Suppressor macrophage (primary cell): ENCODE data around the gene BICDL2.

Experiments
- DNase-seq, 4 experiments: peaks; one replicate each; pipeline ENCODE4 v3.0.0-alpha.2; 2020 to 2022

Gene BICDL2

DNA sequence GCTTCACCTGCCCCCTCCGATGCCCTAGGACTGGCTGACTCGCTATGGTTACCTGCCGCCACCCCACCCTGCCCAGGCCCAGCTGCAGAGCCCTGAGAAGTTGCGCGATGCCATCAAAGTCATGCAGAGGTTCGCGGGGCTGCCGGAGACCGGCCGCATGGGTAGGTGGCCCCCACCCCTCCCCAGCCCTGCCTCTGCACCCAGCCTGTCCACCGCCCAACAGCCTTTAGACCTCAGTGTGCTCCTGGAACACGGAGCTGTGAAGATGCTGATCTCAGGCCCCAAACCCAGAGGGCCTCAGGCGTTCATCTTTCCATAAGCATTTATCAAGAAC lies 10.6 kb upstream of the BICDL2 start:
- no peak for DNase-seq

DNA sequence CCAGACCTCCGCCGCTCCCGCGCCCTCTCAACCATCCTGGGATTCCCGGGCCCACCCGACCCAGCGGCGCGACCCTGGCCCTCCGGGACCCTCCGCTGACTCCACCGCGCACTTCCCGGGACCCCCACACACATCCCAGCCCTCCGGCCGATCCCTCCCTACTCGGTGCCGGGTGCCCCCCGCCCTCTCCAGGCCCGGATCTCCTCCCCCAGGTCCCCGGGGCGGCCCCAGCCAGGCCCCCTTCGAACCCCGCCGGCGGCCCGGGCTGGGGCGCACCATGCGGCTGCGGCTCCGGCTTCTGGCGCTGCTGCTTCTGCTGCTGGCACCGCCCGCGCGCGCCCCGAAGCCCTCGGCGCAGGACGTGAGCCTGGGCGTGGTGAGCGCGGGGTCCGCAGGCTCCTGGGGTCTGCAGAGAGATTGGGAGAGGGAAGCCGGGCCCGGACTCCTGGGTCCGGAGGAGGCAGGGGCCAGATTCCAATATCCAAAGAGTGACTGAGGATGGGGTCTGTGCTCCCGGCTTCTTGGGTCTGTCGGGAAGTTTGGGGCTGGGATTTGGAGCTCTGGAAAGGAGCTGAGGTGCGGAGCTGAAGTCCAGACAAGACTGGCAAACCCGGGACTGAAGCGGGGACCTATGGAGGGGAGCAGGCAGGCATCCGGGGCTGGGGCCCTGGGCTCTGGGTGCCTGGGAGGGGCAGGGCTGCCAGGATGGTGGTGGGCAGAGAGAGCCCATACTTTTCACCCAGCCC lies 10.1 kb upstream of the BICDL2 start:
- DNase-seq: peak in 1 of 4 experiments; percentile 49

DNA sequence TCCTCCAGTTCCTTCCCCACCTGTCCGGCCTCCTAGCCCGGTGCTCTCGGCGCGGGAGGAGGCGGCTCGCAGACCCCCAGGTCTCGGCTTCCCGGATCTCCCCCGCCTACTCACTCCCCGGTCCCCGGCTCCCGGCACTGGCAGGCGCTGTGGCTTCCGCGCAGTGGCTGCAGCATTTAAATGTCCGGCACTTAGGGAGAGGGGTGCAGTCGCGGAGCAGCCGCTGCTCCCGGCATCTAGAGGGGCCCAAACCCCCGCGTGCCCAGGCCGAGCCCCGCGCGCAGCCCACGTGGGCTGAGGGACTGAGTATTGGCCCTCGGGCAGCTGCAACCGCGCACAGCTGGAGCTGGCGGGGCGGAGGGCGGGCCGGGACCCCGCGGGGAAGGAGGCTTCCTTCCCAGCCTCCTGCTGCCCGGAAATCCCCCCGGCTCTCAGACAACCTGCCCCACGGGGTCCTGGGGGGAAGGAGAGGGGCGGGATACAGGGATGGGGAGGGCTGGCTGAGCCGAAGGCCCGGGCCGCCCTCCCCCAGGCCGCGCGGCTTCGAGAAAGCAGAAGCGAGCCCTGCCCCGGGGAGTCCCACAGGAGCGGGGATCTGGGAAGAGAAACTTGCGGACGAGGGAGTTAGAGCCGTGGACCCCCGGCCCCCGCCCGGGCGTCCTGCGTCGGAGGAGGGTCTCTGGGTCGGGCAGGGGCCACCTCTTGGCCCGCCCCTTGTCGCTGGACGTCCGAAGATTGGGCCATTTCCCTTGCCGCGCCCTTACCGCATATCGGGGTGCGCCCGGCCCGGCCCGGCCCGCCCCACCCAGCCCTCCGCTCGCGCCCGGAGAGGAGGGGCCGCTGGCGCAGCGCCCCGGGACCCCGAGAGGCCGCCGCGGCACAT lies 9.3 kb upstream of the BICDL2 start, which contains the start of gene MMP25:
Gene MMP25, plus strand, starts transcription at position 804 of the 883 bp plus-strand sequence. CDS start 357 bp downstream, outside the sequence.
- peak; percentile 59 to 88 (median 79) for DNase-seq

DNA sequence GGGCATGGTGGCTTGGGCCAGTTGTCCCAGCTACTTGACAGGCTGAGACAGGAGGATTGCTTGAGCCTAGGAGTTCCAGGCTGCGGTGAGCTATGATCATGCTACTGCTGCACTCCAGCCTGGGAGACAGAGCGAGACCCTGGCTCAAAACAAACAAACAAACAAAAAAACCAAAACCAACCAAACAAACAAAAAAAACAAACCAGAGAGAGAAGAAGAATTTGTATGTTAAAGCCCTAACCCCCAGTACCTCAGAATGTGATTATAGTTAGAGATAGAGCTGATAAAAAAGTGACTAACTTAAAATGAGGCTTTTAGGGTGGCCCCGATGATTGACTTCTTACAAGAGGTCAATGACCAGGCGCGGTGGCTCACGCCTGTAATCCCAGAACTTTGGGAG lies 8.0 kb upstream of the BICDL2 start:
- no peak for DNase-seq

DNA sequence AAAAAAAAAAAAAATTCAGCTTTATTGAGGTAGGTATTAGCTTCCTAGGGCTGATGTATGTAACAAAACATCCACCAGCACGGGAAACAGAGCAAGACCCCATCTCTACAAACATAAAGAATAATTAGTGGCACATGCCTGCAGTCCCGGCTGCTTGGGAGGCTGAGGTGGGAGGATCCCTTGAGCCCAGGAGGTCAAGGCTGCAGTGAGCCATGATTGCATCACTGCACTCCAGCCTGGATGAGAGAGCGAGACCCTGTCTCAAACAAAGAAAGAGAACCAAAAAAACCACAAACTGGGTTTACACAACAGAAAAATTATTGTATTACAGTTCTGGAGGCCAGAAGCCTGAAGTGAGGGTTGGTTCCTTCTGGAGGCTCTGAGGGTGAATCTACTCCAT lies 5.6 kb upstream of the BICDL2 start:
- DNase-seq: no peak

DNA sequence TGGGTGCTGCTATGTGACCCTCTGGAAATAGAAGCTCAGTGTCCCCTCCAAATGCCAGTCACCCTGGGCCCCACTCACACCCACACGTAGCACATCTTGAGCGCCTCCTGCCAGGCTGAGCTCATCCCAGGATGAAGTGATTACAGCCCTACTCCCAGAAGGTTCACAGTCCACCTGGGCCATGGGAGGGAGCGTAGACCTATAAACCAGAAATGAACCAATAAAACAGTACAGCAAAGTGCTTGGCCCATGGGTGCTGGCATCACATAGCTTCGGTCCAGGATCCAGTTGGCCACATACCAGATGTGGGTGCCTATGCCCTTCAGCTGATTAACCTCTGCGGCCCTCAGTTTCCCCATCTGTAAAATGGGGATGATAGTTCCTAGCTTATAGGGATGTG lies 2.2 kb upstream of the BICDL2 start:
- DNase-seq: no peak

DNA sequence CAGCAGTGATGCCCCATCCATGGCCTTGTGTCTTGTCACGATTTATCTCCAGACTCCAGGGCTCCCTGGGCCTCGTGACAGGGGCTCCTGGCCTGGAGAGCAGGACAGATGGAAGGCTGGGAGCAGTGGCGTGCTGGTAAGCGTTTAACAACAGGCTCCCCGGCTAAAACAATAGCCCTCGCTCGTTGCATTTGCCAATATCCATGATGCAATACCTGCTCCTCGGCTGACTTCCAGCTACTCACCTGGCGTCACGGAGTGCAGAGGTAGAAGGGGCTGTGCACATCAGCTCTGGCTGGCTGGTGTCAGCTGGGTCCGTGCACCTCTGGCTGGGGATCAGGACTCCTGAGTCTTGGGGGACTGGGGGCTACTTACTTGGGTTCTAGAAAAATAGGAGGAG lies 1.5 kb upstream of the BICDL2 start:
- DNase-seq: no peak

DNA sequence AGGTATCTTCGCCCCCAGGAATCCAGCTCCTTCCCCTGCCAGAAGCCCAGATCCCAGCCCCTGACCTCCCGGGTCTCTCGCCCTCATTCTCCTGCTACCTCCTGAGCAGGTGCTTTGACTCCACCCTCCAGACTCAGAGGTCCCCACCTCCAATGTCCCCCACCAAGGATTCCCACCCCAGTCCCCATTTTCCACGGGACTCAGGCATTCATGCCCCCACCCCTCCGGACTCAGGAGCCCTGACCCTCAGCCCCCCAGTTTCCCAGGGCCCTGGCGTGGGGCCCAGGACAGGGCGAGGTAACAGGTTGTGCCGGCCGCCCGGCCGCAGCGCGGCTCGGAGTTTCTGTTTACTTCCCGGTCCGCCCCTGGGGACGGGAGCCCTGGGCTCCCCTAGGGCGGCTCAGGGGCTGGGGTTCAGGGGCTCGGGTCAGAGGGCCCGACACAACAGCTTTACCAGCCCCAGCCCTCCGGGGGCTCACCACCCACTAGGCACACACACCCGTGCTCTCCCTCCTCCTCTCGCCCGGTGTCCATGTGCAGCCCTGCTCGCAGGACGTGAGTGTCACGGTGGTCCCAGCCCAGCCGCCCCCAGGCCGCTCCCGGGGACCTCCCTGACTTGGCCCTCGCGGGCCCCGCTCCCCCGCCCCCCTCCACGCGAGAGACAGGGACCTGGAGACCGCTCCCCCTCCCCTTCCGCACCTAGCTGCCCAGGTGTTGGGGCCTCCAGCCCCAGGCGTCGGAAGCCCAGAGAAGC lies 595 bp downstream of the BICDL2 start:
- peak in 1 of 4 experiments; percentile 48 for DNase-seq

DNA sequence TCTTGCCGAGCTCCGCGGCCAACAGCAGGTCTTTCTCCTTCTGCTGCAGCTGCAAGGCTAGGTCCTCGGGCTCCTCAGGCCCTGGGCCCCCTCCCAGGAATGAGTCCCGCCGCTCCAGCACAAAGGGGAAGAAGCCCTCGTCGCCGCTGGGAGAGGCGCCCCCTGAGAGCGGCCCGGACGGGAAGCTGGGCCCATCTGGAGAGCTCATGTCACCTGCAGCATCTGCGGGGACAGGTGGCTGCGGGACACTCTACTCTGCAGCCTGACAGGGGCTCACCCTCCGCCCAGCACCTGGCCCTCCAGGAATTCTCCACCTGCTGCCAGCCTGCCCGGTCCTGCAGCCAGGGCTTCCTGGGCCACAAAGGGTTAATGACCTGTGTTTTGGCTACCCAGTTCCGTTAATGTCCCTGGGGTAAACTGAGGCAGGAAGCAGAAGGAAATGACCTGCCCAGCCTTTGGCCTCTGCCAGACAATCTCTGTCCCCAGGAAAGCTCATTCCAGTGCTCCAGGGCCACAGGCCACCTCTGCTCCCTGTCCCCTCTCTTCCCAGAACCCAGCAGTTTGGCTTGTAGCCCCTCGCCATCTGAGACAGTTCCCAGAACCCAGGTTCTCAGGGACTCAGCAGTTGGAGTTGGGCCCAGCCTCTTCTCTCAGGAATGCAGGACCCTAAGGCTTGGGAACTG lies 1.3 kb downstream of the BICDL2 start:
- DNase-seq: no peak

DNA sequence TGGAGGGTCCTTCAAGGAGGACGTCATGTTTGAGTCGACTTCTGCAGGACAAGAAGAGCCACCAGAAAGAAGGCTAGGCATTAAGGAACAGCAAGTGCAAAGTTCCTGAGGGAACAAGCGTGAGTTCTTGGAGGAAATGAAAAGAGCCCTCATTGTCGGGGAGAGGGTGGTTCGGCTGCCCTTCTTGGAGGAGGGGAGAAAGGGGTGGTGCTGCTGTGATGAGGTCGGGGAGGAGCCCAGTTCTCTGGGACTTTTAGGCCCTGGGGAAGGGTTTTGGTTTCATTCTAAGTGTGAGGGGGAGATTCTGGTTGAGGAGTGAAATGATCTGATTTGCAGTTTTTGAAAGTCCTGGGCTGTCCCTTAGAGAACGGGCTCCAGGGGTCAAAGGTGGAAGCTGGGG lies 4.1 kb downstream of the BICDL2 start:
- peak in 2 of 4 experiments; percentile 29 to 30 for DNase-seq

DNA sequence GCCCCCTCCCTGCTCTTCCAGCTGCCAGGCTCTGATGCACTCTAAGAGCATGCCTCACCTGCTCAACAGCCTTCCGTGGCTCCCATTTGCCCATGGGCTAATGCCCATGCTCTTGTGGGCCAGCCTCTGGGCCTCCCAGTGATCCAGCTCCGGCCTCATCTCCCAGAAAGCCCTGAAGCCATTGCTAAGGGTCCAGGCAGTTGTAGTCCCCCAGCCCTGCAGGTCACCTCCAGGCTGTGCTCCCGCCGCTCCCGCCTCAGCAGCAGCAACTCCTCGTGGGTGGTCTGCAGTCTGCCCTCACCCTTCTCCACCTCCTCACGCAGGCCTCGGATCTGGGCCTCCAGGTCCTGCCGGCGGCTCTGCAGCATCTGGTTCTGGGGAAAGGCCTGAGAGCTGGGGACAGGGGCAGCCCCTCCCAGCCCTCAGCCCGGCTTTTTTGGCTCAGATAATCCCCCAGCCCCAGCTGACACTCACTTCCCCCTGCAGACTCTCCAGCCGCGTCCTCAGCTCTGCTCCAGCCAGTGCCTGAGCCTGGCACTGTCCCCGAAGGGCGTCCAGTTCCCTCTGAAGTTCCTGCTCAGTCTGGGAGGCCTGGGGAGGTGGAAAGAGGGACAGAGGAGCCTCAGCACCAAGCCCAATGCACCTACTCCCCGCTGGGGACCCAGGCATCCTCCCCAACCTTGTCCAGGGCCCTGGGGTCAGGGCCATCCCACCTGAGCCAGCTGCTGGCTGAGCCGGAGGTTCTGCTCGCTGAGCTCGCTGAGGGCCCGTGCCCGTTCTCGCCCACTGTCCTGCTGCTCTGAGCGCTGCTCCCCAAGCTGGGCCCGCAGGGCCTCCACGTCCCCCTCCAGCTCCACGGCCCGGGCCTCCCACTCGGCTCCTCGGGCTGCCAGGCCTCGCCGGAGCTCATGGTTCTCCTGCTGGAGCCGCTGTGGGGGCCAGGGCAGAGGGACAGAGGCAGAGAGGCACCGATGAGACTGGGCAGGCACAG lies 6.2 kb downstream of the BICDL2 start:
- no peak for DNase-seq

DNA sequence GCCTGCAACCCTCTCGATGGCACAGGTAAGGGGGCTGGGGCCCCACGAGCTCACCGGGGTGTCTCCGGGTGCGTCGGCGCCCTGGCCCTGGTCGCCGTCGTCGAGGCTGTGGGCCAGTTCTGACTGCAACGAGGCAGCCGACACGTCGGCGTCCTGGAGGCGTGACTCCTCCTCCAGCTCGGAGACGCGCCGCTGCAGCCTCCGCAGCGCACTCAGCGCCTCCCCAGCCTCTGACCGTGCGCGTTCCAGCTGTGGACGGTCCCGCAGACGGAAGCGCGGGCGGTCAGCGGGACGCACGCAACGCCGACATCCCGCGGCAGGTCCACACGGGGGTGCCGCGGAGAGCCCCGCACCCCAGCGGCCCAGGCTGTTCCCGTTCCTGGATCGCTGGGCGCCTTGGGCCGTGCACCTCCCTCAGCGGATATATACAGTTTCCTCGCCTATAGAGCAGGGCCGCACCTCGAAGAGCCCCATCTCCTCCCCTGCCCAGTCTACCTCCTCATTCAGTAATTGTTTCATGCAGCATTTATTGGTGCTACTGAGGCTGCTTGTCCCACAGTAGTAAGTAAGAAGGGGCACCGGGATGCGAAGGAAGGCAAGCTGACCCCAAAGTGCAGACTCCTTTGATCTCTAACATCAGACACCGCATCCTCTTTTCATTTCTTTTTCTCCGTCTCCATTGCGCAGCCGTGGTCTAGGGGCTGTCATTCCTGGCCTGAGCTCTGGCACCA lies 7.1 kb downstream of the BICDL2 start:
- DNase-seq: peak; percentile 19 to 73 (median 48)

DNA sequence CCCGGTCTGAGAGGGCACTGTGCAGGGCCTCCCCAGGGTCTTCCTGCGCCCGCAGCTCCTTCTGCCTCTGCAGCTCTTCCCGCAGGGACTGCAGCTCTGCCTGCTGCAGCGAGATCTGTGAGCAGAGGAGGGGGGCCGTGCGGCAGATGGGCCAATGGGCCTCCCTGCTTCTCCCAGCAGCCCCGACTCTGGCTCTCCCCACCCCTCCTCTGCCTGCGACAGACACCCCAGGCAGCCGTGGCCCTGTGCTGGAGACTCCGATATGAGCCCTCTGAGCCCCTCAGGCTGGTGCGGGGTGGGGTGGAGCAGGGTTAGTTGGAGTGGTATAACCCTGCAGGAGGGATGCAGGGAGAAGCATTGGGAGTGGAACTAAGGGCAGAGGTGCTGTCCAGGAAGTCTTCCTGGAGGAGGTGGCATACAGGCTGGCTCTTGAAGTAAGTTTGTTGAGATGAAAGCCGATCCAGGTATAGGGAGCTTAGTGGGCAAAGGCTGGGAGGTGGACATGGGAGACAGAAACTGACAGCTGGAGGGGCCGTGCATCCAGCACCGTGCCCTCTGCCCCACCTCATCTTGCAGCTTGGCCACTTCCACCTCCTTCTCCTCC lies 7.9 kb downstream of the BICDL2 start:
- DNase-seq: no peak

DNA sequence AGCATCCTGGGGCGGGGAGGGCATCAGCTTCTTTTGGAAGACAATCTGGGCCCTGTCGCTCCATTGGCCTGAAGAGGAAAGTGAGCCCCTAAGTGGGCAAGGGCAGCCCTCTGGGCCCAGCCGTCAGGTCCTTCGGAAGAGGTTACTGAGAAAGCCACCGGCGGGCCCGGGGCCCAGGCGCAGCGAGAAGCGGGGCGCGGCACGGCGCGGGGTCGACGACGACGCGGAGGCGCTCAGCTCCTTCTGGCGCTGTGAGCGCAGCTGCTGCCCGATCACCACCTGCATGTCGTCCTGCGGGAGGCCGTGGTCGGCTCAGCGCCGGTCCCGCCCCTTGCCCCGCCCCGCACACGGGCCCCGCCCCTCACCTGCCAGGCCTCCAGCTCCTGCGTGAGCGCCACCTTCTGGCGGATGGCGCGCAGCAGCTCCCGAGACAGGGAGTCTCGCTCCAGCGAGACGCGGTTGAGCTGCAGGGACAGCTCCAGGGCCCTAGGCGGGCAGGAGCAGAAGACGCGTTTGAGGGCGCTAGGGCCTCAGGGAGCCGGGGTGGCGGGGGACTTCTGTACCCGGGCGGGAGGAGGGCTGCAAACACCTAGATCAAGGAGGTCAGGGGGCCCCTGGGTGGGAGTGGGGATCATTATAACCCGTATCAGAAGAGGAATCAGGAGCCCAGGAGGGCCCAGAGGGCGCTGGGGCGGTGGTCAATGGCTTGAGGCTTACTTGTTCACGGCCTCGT lies 8.6 kb downstream of the BICDL2 start:
- DNase-seq: peak; percentile 85 to 94 (median 91)

DNA sequence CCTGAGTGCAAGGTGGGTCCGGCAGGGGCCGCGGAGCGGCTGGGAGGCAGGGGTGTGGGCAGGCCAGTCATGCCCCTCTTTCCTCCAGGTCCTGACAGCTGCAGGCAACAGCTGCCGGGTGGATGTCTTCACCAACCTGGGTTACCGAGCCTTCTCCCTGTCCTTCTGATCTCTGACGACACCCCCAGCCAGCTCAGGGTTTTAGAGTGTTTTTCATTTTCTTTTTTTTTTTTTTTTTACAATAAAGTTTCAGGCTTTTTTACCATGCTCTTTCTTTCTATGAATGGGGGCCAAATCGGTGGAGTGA lies 9.3 kb downstream of the BICDL2 start:
- no peak for DNase-seq

DNA sequence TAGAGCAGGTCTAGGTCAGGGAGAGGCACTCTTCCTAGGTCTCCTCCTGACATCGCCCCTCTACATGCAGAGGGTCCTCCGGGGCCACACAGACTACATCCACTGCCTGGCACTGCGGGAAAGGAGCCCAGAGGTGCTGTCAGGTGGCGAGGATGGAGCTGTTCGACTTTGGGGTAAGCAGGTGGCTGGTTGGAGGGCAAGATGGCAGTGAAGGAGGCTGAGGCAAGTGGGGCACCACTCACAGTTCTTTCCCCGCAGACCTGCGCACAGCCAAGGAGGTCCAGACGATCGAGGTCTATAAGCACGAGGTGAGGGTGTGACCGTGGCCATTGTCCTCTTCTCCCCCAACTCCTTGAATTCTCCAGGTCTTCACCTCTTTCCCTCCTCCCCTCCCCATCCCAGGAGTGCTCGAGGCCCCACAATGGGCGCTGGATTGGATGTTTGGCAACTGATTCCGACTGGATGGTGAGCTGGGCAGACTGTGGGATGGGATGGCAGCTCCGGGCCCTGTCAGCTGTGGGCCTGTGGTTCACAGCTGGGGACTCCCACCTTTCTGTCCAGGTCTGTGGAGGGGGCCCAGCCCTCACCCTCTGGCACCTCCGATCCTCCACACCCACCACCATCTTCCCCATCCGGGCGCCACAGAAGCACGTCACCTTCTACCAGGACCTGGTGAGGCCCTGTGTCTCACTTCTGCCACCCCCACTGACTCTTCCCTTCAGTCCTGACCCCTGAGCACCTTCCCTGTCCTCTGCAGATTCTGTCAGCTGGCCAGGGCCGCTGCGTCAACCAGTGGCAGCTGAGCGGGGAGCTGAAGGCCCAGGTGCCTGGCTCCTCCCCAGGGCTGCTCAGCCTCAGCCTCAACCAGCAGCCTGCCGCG lies 9.9 kb downstream of the BICDL2 start:
- DNase-seq: no peak

DNA sequence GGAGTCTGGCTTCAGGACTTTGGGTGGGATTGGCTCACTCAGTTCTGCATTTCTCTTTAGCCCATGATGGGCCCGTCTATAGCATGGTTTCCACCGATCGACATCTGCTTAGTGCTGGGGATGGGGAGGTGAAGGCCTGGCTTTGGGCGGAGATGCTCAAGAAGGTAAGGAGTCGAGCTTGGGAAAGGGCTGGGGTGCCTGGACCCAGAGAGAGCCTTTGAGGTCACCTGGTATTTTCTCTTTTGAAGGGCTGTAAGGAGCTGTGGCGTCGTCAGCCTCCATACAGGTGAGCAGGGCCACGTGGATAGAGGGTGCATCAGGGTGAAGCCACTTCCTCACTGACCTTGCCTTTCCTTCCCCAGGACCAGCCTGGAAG lies 10.8 kb downstream of the BICDL2 start:
- no peak for DNase-seq
